ENCODE data around the gene ATL1.

DNA sequence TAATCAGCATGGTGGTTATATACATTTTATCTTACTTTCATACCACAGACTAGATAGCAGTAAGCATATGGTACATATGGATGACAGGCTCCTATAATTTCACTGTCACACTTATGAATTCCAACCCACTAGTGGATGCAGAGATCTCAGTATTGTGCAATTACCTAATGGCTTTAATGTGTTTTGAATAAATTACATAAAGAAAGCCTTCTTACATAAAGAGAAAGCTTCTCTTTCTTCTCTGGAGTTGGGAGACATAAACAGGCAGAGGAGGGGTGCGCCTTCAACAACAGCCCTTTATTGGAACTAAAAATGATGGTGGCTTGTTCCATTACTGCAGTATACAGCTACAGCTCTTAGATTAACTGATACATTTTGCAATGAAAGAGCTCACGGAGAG is 55.6 kb downstream of the ATL1 start:
- TF ChIP-seq, protein P1, sequence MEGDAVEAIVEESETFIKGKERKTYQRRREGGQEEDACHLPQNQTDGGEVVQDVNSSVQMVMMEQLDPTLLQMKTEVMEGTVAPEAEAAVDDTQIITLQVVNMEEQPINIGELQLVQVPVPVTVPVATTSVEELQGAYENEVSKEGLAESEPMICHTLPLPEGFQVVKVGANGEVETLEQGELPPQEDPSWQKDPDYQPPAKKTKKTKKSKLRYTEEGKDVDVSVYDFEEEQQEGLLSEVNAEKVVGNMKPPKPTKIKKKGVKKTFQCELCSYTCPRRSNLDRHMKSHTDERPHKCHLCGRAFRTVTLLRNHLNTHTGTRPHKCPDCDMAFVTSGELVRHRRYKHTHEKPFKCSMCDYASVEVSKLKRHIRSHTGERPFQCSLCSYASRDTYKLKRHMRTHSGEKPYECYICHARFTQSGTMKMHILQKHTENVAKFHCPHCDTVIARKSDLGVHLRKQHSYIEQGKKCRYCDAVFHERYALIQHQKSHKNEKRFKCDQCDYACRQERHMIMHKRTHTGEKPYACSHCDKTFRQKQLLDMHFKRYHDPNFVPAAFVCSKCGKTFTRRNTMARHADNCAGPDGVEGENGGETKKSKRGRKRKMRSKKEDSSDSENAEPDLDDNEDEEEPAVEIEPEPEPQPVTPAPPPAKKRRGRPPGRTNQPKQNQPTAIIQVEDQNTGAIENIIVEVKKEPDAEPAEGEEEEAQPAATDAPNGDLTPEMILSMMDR (conservative IDR thresholded peaks at IDR 0.05; ENCODE audit: low read length): no peak
- TF ChIP-seq EZH2phosphoT487 (IDR thresholded peaks at IDR 0.05; ENCODE audit: borderline replicate concordance, low read depth, low read length): no peak

All from OCI-LY7 (cell line).